HepG2 (cell line): ENCODE measurements around the gene NLRP12. TPM values are rescaled to one million over a fixed set of nuclear protein-coding genes. Genes with fewer than 3 reads are reported as not detected.

ENCODE experiments used
- FOXA1 ChIP-seq, 2 experiments: fragments of 450-650 bp in 1 of 2; sonication (generic) in 1 of 2; formaldehyde crosslinking in 1 of 2; IDR thresholded peaks; 2 replicates each; pipeline versions ENCODE4 v1.4.0 to v1.6.1; 2016 to 2020; ENCODE audit warnings: missing genetic modification reagents in 1 of 2
- FOXP1 ChIP-seq, 2 experiments: fragments of 450-650 bp in 1 of 2; IDR thresholded peaks; 2 replicates each; pipeline ENCODE4 v1.6.1; 2017 to 2018; ENCODE audit warnings: antibody characterized with exemption in 1 of 2
- HMG20B ChIP-seq: conservative IDR thresholded peaks from 2 replicates; pipeline ENCODE4 v1.6.1; 2016; ENCODE audit warnings: missing genetic modification reagents, missing compliant biosample characterization
- RARA ChIP-seq: IDR thresholded peaks from 2 replicates; pipeline ENCODE4 v1.6.1; 2016; ENCODE audit warnings: missing genetic modification reagents, missing compliant biosample characterization
- SAP130 ChIP-seq: IDR thresholded peaks from 2 replicates; pipeline ENCODE4 v1.6.1; 2016; ENCODE audit warnings: low read depth
- SKI ChIP-seq: fragments of 450-650 bp; IDR thresholded peaks from one replicate; pipeline ENCODE4 v1.6.1; 2018; ENCODE audit warnings: mild to moderate bottlenecking; ENCODE audit not compliant: partially characterized antibody
- SMC3 ChIP-seq: IDR thresholded peaks from 2 replicates; pipeline ENCODE4 v1.6.1; 2011; ENCODE audit warnings: low read length, improper control_type of control experiment
- SOX6 ChIP-seq, 2 experiments: fragments of 450-650 bp in 1 of 2; sonication (generic) in 1 of 2; formaldehyde crosslinking in 1 of 2; IDR thresholded peaks; 2 replicates each; pipeline versions ENCODE4 v1.4.0 to v1.6.1; 2017 to 2020; ENCODE audit warnings: antibody characterized with exemption in 1 of 2, mild to moderate bottlenecking in 1 of 2, missing genetic modification reagents in 1 of 2
- STAG1 ChIP-seq: sonication (generic); formaldehyde crosslinking; IDR thresholded peaks from 2 replicates; pipeline ENCODE4 v1.4.0; 2020; ENCODE audit warnings: missing genetic modification reagents
- ZNF3 ChIP-seq: IDR thresholded peaks from 2 replicates; pipeline ENCODE4 v1.7.0; 2017; ENCODE audit warnings: inconsistent platforms
- polyA plus RNA-seq, 8 experiments: library from polyadenylated mRNA; depleted of rRNA in 3 of 8; stranded (reverse) in 7 of 8; unstranded in 1 of 8; fragments of >200 nt; fragmentation: Illumina TruSeq in 4 of 8; extraction: Trizol in 4 of 8; gene quantifications; 2 replicates each; pipeline versions ENCODE4 v1.2.1 to v1.2.3, GENCODE V29; 2011 to 2016; ENCODE audit warnings: low read depth in 4 of 8, missing spikeins in 1 of 8, mixed read lengths in 1 of 8; ENCODE audit not compliant: insufficient read depth in 1 of 8
- total RNA-seq, 5 experiments: library from RNA; depleted of rRNA; stranded (reverse); fragments of >200 nt; fragmentation: Illumina TruSeq; extraction: Trizol; gene quantifications; 2 replicates each; pipeline ENCODE4 v1.2.3, GENCODE V29; 2016; ENCODE audit warnings: low read depth in 1 of 5
- TF ChIP-seq, protein P1 (sequence below): sonication (generic); formaldehyde crosslinking; IDR thresholded peaks from 2 replicates; pipeline ENCODE4 v1.4.0; 2020; ENCODE audit warnings: missing genetic modification reagents
- TF ChIP-seq, protein P2 (sequence below): sonication (generic); formaldehyde crosslinking; IDR thresholded peaks from 2 replicates; pipeline ENCODE4 v1.4.0; 2020; ENCODE audit warnings: missing genetic modification reagents
- TF ChIP-seq, protein P3 (sequence below): IDR thresholded peaks from 2 replicates; pipeline ENCODE4 v1.6.1; 2012; ENCODE audit warnings: low read depth, low read length, improper control_type of control experiment
- TF ChIP-seq, protein P4 (sequence below): sonication (generic); formaldehyde crosslinking; IDR thresholded peaks from 2 replicates; pipeline ENCODE4 v1.5.0; 2020; ENCODE audit warnings: mild to moderate bottlenecking, missing genetic modification reagents, moderate library complexity
- TF ChIP-seq, protein P5 (sequence below): IDR thresholded peaks from 2 replicates; pipeline ENCODE4 v1.6.1; 2016; ENCODE audit warnings: low read depth, borderline replicate concordance

Gene NLRP12
- total and polyA plus RNA-seq, 2 of the 13 experiments (the other 11 are each of a cell fraction or from before 2014, with no cell fraction given) = 0.15 to 0.20 TPM

DNA sequence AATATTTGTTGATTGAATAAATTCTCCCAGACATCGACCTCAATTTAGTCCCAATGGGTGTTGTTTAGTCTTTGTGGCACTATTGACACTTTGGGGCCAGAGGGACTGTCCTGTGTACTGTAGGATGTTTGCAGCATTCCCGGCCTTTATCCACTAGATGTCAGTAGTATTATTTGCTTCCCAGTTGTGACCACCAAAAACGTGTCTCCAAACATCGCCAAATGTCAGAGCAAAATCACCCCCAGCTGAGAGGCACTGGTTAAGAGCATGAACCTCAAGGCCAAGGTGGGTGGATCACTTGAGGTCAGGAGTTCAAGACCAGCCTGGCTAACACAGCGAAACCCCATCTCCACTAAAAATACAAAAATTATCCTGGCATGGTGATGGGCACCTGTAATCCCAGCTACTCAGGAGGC is 15.4 kb downstream of the NLRP12 start (continued):
- TF ChIP-seq FOXP1 (IDR thresholded peaks at IDR 0.05) = 0 out of 2 replicates have a peak, but pooled peaks have one; percentile 35
- TF ChIP-seq FOXP1 (CRISPR knock-in tag; IDR thresholded peaks at IDR 0.05) = peak; percentile 87
- peak; percentile 70; the same call in 1 of the 2 replicates for TF ChIP-seq ZNF3 (CRISPR knock-in tag)
- TF ChIP-seq, protein P1, sequence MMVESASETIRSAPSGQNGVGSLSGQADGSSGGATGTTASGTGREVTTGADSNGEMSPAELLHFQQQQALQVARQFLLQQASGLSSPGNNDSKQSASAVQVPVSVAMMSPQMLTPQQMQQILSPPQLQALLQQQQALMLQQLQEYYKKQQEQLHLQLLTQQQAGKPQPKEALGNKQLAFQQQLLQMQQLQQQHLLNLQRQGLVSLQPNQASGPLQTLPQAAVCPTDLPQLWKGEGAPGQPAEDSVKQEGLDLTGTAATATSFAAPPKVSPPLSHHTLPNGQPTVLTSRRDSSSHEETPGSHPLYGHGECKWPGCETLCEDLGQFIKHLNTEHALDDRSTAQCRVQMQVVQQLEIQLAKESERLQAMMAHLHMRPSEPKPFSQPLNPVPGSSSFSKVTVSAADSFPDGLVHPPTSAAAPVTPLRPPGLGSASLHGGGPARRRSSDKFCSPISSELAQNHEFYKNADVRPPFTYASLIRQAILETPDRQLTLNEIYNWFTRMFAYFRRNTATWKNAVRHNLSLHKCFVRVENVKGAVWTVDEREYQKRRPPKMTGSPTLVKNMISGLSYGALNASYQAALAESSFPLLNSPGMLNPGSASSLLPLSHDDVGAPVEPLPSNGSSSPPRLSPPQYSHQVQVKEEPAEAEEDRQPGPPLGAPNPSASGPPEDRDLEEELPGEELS (CRISPR knock-in tag) = peak; percentile 77
- TF ChIP-seq HMG20B = no peak
- TF ChIP-seq SKI = peak; percentile 41
- TF ChIP-seq, protein P2, sequence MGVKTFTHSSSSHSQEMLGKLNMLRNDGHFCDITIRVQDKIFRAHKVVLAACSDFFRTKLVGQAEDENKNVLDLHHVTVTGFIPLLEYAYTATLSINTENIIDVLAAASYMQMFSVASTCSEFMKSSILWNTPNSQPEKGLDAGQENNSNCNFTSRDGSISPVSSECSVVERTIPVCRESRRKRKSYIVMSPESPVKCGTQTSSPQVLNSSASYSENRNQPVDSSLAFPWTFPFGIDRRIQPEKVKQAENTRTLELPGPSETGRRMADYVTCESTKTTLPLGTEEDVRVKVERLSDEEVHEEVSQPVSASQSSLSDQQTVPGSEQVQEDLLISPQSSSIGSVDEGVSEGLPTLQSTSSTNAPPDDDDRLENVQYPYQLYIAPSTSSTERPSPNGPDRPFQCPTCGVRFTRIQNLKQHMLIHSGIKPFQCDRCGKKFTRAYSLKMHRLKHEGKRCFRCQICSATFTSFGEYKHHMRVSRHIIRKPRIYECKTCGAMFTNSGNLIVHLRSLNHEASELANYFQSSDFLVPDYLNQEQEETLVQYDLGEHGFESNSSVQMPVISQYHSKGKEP (CRISPR knock-in tag) = no peak
- TF ChIP-seq, protein P3, sequence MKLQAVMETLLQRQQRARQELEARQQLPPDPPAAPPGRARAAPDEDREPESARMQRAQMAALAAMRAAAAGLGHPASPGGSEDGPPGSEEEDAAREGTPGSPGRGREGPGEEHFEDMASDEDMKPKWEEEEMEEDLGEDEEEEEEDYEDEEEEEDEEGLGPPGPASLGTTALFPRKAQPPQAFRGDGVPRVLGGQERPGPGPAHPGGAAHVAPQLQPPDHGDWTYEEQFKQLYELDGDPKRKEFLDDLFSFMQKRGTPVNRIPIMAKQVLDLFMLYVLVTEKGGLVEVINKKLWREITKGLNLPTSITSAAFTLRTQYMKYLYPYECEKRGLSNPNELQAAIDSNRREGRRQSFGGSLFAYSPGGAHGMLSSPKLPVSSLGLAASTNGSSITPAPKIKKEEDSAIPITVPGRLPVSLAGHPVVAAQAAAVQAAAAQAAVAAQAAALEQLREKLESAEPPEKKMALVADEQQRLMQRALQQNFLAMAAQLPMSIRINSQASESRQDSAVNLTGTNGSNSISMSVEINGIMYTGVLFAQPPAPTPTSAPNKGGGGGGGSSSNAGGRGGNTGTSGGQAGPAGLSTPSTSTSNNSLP = 0 out of 2 replicates have a peak, but pooled peaks have one; percentile 20
- peak; percentile 46; the same call in 1 of the 2 replicates for TF ChIP-seq RARA (CRISPR knock-in tag)
- TF ChIP-seq, protein P4, sequence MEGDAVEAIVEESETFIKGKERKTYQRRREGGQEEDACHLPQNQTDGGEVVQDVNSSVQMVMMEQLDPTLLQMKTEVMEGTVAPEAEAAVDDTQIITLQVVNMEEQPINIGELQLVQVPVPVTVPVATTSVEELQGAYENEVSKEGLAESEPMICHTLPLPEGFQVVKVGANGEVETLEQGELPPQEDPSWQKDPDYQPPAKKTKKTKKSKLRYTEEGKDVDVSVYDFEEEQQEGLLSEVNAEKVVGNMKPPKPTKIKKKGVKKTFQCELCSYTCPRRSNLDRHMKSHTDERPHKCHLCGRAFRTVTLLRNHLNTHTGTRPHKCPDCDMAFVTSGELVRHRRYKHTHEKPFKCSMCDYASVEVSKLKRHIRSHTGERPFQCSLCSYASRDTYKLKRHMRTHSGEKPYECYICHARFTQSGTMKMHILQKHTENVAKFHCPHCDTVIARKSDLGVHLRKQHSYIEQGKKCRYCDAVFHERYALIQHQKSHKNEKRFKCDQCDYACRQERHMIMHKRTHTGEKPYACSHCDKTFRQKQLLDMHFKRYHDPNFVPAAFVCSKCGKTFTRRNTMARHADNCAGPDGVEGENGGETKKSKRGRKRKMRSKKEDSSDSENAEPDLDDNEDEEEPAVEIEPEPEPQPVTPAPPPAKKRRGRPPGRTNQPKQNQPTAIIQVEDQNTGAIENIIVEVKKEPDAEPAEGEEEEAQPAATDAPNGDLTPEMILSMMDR = peak; percentile 84
- no peak for TF ChIP-seq SOX6 (IDR thresholded peaks at IDR 0.05)
- TF ChIP-seq SOX6 (CRISPR knock-in tag; IDR thresholded peaks at IDR 0.05) = peak; percentile 69
- 0 out of 2 replicates have a peak, but pooled peaks have one; percentile 16 for TF ChIP-seq SAP130
- TF ChIP-seq, protein P5, sequence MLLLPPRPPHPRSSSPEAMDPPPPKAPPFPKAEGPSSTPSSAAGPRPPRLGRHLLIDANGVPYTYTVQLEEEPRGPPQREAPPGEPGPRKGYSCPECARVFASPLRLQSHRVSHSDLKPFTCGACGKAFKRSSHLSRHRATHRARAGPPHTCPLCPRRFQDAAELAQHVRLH = no peak
- peak; percentile 90 for TF ChIP-seq STAG1 (CRISPR knock-in tag)
- no peak for TF ChIP-seq FOXA1 (IDR thresholded peaks at IDR 0.05)
- TF ChIP-seq FOXA1 (CRISPR knock-in tag; IDR thresholded peaks at IDR 0.05) = peak; percentile 84
- TF ChIP-seq SMC3 = peak; percentile 67
